HG03103 (cell line): ENCODE measurements around the gene DCLRE1B.

Experiments used
- ATAC-seq: cut with Tn5 transposase; IDR thresholded peaks from one replicate; pipeline ENCODE4 v1.9.1; 2021; ENCODE audit warnings: low read depth; ENCODE audit not compliant: unreplicated experiment

Gene DCLRE1B

GRCh38 chr1:113918243-113918642, 13.1 kb downstream of the DCLRE1B start:
- no peak for ATAC-seq

- ATAC-seq, result no peak
Observed at GRCh38 chr1:113922957-113923356, 17.8 kb downstream of the DCLRE1B start.

GRCh38 chr1:113924473-113924872, 19.3 kb downstream of the DCLRE1B start:
- ATAC-seq, result no peak

GRCh38 chr1:113928187-113928930, 23.2 kb downstream of the DCLRE1B start:
- peak; percentile 24 for ATAC-seq

- peak; percentile 54 for ATAC-seq
Observed at GRCh38 chr1:113928941-113929749, 24.0 kb downstream of the DCLRE1B start, which contains the start of gene HIPK1. TSS of gene HIPK1 (plus strand) at chr1:113929324.

- peak; percentile 22 for ATAC-seq
Observed at GRCh38 chr1:113929750-113930498, 24.8 kb downstream of the DCLRE1B start.

GRCh38 chr1:113930499-113931161, 25.5 kb downstream of the DCLRE1B start:
- ATAC-seq, result peak; percentile 17

GRCh38 chr1:113931451-113931851, 26.3 kb downstream of the DCLRE1B start:
- ATAC-seq, result no peak

GRCh38 chr1:113934006-113934405, 28.9 kb downstream of the DCLRE1B start:
- ATAC-seq, result no peak

- no peak for ATAC-seq
Observed at GRCh38 chr1:113934511-113935055, 29.5 kb downstream of the DCLRE1B start.

GRCh38 chr1:113935176-113935575, 30.1 kb downstream of the DCLRE1B start:
- ATAC-seq, result no peak

GRCh38 chr1:113935970-113936369, 30.8 kb downstream of the DCLRE1B start:
- ATAC-seq, result no peak

- no peak for ATAC-seq
Observed at GRCh38 chr1:113937146-113937545, 32.0 kb downstream of the DCLRE1B start.

- ATAC-seq, result no peak
Observed at GRCh38 chr1:113938192-113938591, 33.1 kb downstream of the DCLRE1B start.

GRCh38 chr1:113940365-113941244, 35.5 kb downstream of the DCLRE1B start:
- no peak for ATAC-seq

- ATAC-seq, result no peak
Observed at GRCh38 chr1:113941245-113941559, 36.1 kb downstream of the DCLRE1B start.

- ATAC-seq, result no peak
Observed at GRCh38 chr1:113942527-113942926, 37.4 kb downstream of the DCLRE1B start.

GRCh38 chr1:113943028-113943811, 38.1 kb downstream of the DCLRE1B start:
- ATAC-seq, result no peak

- no peak for ATAC-seq
Observed at GRCh38 chr1:113945329-113945728, 40.2 kb downstream of the DCLRE1B start.
